ENCODE data around the gene UBE2O.

DNA sequence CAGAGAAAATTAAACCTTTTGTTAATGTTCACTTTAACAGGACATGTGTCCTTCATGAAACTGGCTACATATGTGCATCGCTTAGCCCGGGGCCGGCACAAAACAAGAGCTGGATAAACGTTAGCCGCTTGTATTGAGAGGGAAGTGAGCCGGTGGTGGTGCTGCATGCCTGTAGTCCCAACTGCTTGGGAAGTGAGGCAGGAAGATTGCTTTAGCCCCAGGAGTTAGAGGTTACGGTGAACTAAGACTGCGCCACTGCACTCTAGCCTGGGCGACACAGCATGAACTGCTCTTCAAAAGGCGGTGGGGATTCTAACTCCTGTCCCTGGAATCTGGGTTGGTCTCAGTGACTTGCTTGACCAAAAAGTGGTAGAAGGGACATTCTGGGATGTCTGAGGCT lies 83.6 kb downstream of the UBE2O start:
- TF ChIP-seq, protein P1, sequence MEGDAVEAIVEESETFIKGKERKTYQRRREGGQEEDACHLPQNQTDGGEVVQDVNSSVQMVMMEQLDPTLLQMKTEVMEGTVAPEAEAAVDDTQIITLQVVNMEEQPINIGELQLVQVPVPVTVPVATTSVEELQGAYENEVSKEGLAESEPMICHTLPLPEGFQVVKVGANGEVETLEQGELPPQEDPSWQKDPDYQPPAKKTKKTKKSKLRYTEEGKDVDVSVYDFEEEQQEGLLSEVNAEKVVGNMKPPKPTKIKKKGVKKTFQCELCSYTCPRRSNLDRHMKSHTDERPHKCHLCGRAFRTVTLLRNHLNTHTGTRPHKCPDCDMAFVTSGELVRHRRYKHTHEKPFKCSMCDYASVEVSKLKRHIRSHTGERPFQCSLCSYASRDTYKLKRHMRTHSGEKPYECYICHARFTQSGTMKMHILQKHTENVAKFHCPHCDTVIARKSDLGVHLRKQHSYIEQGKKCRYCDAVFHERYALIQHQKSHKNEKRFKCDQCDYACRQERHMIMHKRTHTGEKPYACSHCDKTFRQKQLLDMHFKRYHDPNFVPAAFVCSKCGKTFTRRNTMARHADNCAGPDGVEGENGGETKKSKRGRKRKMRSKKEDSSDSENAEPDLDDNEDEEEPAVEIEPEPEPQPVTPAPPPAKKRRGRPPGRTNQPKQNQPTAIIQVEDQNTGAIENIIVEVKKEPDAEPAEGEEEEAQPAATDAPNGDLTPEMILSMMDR (conservative IDR thresholded peaks at IDR 0.05; ENCODE audit: low read depth, low read length): no peak
- no peak for TF ChIP-seq EZH2 (IDR thresholded peaks at IDR 0.05; ENCODE audit: borderline replicate concordance, low read depth, low read length, poor library complexity, severe bottlenecking)
